HEK293T (cell line): Measurements from ENCODE around the gene PSMD9.

Experiments used
- CTCF ChIA-PET: fragments of 350-600 bp; formaldehyde crosslinking; extraction: SDS; loops from one replicate; lab custom pipeline; 2021; ENCODE audit warnings: antibody characterized with exemption, inconsistent platforms; lab: Yijun Ruan, JAX
- POLR2A ChIA-PET: fragments of 350-600 bp; formaldehyde crosslinking; extraction: SDS; loops from one replicate; lab custom pipeline; 2020; ENCODE audit warnings: antibody characterized with exemption, inconsistent platforms; lab: Yijun Ruan, JAX
- DNase-seq: peaks from one replicate; pipeline ENCODE4 v3.0.0; 2012; ENCODE audit warnings: mixed read lengths; ENCODE audit errors: extremely low spot score
- ARNT ChIP-seq: fragments of 450-650 bp; IDR thresholded peaks from 2 replicates; pipeline ENCODE4 v1.6.1; 2017; ENCODE audit warnings: mild to moderate bottlenecking
- BHLHE40 ChIP-seq: fragments of 450-650 bp; IDR thresholded peaks from 2 replicates; pipeline ENCODE4 v1.6.1; 2016; ENCODE audit warnings: mild to moderate bottlenecking, moderate library complexity, borderline replicate concordance
- CTBP1 ChIP-seq: fragments of 450-650 bp; IDR thresholded peaks from 2 replicates; pipeline ENCODE4 v1.6.1; 2016; ENCODE audit warnings: borderline replicate concordance
- ELF4 ChIP-seq: fragments of 450-650 bp; IDR thresholded peaks from 2 replicates; pipeline ENCODE4 v1.6.1; 2017; ENCODE audit warnings: antibody characterized with exemption
- FOXA1 ChIP-seq: fragments of 450-650 bp; IDR thresholded peaks from 2 replicates; pipeline ENCODE4 v1.6.1; 2016; ENCODE audit warnings: mild to moderate bottlenecking
- FOXK2 ChIP-seq: fragments of 450-650 bp; IDR thresholded peaks from 2 replicates; pipeline ENCODE4 v1.6.1; 2016; ENCODE audit warnings: mild to moderate bottlenecking
- FOXM1 ChIP-seq: fragments of 450-650 bp; IDR thresholded peaks from 2 replicates; pipeline ENCODE4 v1.6.1; 2017; ENCODE audit warnings: mild to moderate bottlenecking, borderline replicate concordance
- HDGF ChIP-seq: fragments of 450-650 bp; IDR thresholded peaks from 2 replicates; pipeline ENCODE4 v1.6.1; 2017; ENCODE audit warnings: antibody characterized with exemption, borderline replicate concordance
- L3MBTL2 ChIP-seq: fragments of 450-650 bp; conservative IDR thresholded peaks from 2 replicates; pipeline ENCODE4 v1.6.1; 2016; ENCODE audit warnings: mild to moderate bottlenecking
- LEF1 ChIP-seq: fragments of 450-650 bp; IDR thresholded peaks from 2 replicates; pipeline ENCODE4 v1.6.1; 2017; ENCODE audit warnings: mild to moderate bottlenecking, borderline replicate concordance
- NFRKB ChIP-seq: fragments of 450-650 bp; IDR thresholded peaks from 2 replicates; pipeline ENCODE4 v1.6.1; 2016; ENCODE audit warnings: mild to moderate bottlenecking, moderate library complexity
- PKNOX1 ChIP-seq: fragments of 450-650 bp; IDR thresholded peaks from 2 replicates; pipeline ENCODE4 v1.6.1; 2016
- SP1 ChIP-seq: fragments of 450-650 bp; IDR thresholded peaks from 2 replicates; pipeline ENCODE4 v1.6.1; 2017
- SUZ12 ChIP-seq: fragments of 450-650 bp; IDR thresholded peaks from 2 replicates; pipeline ENCODE4 v1.6.1; 2016; ENCODE audit warnings: mild to moderate bottlenecking
- TARDBP ChIP-seq: fragments of 450-650 bp; IDR thresholded peaks from 2 replicates; pipeline ENCODE4 v1.6.1; 2016
- ZNF384 ChIP-seq: fragments of 450-650 bp; IDR thresholded peaks from 2 replicates; pipeline ENCODE4 v1.6.1; 2016

The PSMD9 gene

DNA sequence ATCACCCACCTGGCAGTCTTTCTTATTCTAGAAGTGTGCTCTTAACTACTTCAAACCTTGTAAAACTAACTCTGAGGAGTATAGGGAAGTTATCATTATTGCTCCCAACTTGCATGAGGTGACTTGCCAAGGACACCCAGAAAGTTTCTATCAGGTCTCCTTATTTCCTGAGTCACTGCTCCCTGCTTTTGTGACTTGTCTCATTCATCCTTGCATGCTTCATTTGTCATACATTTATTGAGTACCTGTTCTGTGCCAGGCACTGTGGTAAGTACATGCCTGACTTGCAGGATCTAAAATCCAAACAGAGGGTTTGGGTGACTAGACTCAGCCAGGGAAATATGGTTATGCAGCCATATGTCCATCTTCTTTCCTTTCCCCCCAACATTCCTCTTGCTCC is 55.3 kb downstream of the PSMD9 start:
- CTCF ChIA-PET: no interaction called here

GRCh38 chr12:121946313-121947025 is 57.9 kb downstream of the PSMD9 start:
- ChIA-PET CTCF (interaction anchor here (0.6 kb wide), 1 partner anchor 152 kb away, joined by 4 read pairs; no protein-coding TSS in a partner anchor), POLR2A (no interaction called here)
- DNase-seq: no peak
- TF ChIP-seq FOXM1: no peak
- no peak for TF ChIP-seq ZNF384

More for the DNA sequence above, 55.3 kb downstream of the PSMD9 start:
- DNase-seq: no peak
- POLR2A ChIA-PET: no interaction called here
- TF ChIP-seq SP1: no peak
- no peak for TF ChIP-seq CTBP1
- TF ChIP-seq FOXM1: no peak
- no peak for TF ChIP-seq SUZ12
- no peak for TF ChIP-seq BHLHE40
- TF ChIP-seq ARNT: no peak
- TF ChIP-seq ELF4: no peak
- TF ChIP-seq L3MBTL2: no peak
- no peak for TF ChIP-seq LEF1
- TF ChIP-seq FOXA1: no peak
- TF ChIP-seq TARDBP: no peak
- no peak for TF ChIP-seq NFRKB
- TF ChIP-seq FOXK2: no peak
- TF ChIP-seq PKNOX1: no peak
- TF ChIP-seq HDGF: no peak
- TF ChIP-seq ZNF384: no peak

DNA sequence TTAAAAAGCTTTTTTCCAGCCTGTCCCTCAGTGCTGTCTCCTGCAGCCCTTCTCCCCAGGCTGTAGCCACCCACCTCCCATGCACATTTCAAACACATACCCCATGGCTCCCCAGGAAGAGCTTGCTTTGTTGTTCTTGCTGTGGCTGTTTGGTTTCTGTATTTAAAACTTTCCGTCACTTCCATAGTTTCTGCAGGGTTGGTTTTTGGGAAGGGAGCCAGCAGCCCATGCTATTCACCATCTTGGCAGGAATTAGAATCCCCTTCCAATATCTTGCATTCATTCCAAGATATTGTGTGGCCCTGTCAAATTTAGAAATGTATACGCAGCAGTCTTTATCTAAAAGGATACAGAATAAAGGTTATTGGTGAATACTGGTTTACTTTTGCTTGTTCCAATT is 59.4 kb downstream of the PSMD9 start:
- POLR2A ChIA-PET: no interaction called here
- TF ChIP-seq LEF1: no peak
- TF ChIP-seq L3MBTL2: no peak
- TF ChIP-seq SUZ12: no peak
- TF ChIP-seq SP1: no peak
- TF ChIP-seq FOXA1: no peak
- TF ChIP-seq ZNF384: no peak
- TF ChIP-seq PKNOX1: no peak
- no peak for TF ChIP-seq FOXM1
- no peak for TF ChIP-seq BHLHE40
- DNase-seq: no peak
- CTCF ChIA-PET: no interaction called here

DNA sequence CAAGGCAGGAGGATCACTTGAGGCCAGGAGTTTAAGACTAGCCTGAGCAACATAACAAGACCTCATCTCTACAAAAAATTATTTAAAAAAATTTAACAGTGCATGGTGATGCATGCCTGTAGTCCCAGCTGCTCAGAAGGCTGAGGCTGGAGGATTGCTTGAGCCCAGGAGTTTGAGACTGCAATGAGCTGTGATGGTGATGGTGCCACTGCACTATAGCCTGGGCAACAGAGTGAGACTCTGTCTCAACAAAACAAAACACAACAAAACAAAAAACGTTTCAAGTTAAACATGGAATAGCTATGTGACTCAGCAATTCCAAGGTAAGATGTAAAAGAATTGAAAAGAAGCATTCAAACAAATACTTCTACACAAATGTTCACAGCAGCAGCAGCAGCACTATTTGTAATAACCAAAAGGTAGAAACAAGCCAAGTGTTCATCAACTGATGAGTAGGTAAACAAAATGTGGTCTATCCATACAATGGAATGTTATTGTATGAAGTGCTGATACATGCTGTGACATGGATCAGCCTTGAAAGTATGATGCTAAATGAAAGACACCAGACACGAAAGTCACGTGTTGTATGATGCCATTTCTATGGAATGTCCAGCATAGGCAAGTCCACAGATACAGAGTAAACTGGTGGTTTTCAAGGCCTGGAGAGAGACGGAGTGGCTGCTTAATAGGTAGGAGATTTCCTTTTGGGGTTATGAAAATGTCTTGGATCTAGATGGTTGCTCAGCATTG is 61.2 kb downstream of the PSMD9 start:
- CTCF ChIA-PET: no interaction called here
- DNase-seq: no peak
- TF ChIP-seq ARNT (no peak), NFRKB (no peak), SUZ12 (no peak)
- POLR2A ChIA-PET: no interaction called here

- ChIA-PET POLR2A (no interaction called here), CTCF (no interaction called here)
- DNase-seq: no peak
- no peak for TF ChIP-seq SP1
- no peak for TF ChIP-seq CTBP1
- TF ChIP-seq L3MBTL2: no peak
- no peak for TF ChIP-seq NFRKB
- no peak for TF ChIP-seq ARNT
- no peak for TF ChIP-seq ZNF384
- no peak for TF ChIP-seq TARDBP
- TF ChIP-seq LEF1: no peak
- no peak for TF ChIP-seq PKNOX1
- no peak for TF ChIP-seq SUZ12
Measured at GRCh38 chr12:121953117-121953692, 64.6 kb downstream of the PSMD9 start.

- ChIA-PET POLR2A (no interaction called here), CTCF (no interaction called here)
- no peak for DNase-seq
- TF ChIP-seq FOXA1 (no peak), L3MBTL2 (no peak), TARDBP (no peak), SUZ12 (no peak), BHLHE40 (no peak), PKNOX1 (no peak), HDGF (no peak)
Measured at GRCh38 chr12:121953695-121954094, 65.1 kb downstream of the PSMD9 start.
